Thyroid gland (tissue), 4 donors: Measurements from ENCODE around the gene CA7. TPM values are rescaled to one million over a fixed set of nuclear protein-coding genes. Genes with fewer than 3 reads are reported as not detected.

ENCODE experiments used
- DNase-seq, 2 donors: peaks; one replicate each; pipeline ENCODE4 v3.0.0-alpha.2; 2019
- H3K27ac ChIP-seq, 3 donors: fragments of 200-600 bp; sonication (generic); 1 replicate in 2 of 3; 2 replicates in 1 of 3; pipeline ENCODE4 v1.5.1; 2016 to 2019; ENCODE audit warnings: mild to moderate bottlenecking in 1 of 3, moderate library complexity in 1 of 3
- H3K27me3 ChIP-seq: fragments of 200-600 bp; sonication (generic); one replicate; pipeline ENCODE4 v1.5.1; 2019
- H3K36me3 ChIP-seq, 2 donors: fragments of 200-600 bp; sonication (generic); one replicate each; pipeline ENCODE4 v1.5.1; 2016 to 2019
- H3K4me1 ChIP-seq, 2 donors: fragments of 200-600 bp; sonication (generic); one replicate each; pipeline ENCODE4 v1.5.1; 2017 to 2019
- H3K4me3 ChIP-seq, 3 donors: fragments of 200-600 bp; sonication (generic); replicated peaks in 1 of 3; 1 replicate in 2 of 3; 2 replicates in 1 of 3; pipeline ENCODE4 v1.5.1; 2016; ENCODE audit warnings: mild to moderate bottlenecking in 1 of 3
- H3K9me3 ChIP-seq: fragments of 200-600 bp; sonication (generic); one replicate; pipeline ENCODE4 v1.5.1; 2017
- POLR2A ChIP-seq, 2 donors: fragments of 450-650 bp; IDR thresholded peaks; one replicate each; pipeline ENCODE4 v1.6.1; 2017; ENCODE audit warnings: antibody characterized with exemption in 2 of 2, mild to moderate bottlenecking in 2 of 2, moderate library complexity in 1 of 2
- WGBS, 2 donors: methylation state at CpG; one replicate each; pipeline ENCODE4 v1.1.5; 2017; 5-methylcytosine and 5-hydroxymethylcytosine counted together
- intact Hi-C: fragments of 100-400 bp; cut with DNase I; formaldehyde crosslinking; loops from one replicate; pipeline ENCODE4 v1.15.1; 2023
- total RNA-seq, 4 donors: library from RNA; depleted of rRNA; stranded (reverse); fragments of >200 nt; gene quantifications; one replicate each; pipeline ENCODE4 v1.2.3, GENCODE V29; 2016
- TF ChIP-seq, protein P1 (sequence below), 6 experiments: fragments of 200-600 bp in 3 of 6; fragments of 450-650 bp in 3 of 6; sonication (generic) in 3 of 6; IDR thresholded peaks; one replicate each; pipeline ENCODE4 v1.5.1; 2016 to 2019; ENCODE audit warnings: antibody characterized with exemption in 6 of 6, mild to moderate bottlenecking in 2 of 6, inconsistent platforms in 1 of 6, moderate library complexity in 1 of 6

The CA7 gene
- total RNA-seq, 4 donors from 2014 or later: 0.46 TPM; not detected in 3

DNA sequence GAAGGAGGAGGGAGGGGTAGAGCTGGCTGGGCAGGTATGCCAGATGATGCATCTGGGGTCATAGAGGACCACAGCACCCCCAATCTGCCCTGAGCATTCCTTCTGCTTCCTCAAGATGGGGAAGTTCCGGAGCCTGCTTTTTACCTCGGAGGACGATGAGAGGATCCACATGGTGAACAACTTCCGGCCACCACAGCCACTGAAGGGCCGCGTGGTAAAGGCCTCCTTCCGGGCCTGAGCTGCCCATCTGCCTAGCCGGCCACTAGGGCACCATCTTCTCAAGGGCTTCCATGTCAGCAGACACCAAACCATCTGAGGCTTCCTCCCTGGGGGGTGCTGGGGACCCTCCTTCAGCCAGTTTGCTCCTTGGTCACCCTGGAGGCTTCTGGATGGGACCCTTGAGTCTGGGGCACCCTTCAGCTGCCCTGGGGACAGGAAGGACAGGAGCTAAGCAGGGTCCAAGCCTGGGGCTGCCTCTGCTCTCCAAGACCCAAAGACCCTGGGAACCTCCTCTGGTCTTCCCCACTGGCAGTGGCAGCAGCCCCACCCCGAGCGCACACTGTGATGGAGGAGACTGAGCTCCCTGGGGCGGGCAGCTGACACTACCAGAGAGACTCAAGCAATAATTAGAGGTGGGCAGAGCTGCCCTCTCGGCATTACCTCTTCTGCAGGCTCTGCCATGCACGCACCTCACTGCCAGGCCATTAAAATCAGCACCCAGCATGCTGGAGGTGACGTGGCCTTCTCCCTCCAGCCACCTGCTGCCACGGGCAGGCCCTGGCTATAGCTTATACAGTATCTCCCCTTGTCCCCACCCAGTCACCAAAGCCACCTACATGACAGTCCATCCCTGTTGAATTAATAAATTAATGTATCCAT, 9.3 kb downstream of the CA7 start:
- no peak for DNase-seq
- Histone ChIP-seq H3K9me3 (no peaks in the 10 kb centered on the region), H3K27me3 (no peaks in the 10 kb centered on the region), H3K4me1 (no peaks in the 10 kb centered on the region), H3K4me3 (no peak overlapping the region), H3K36me3 (no peaks in the 10 kb centered on the region), H3K27ac (no peak overlapping the region)
- WGBS, 2 donors: 87 to 88% methylated on average over 12 to 13 of the region's 15 CpGs
- intact Hi-C loops: no loop called here
- no peak for TF ChIP-seq POLR2A (IDR thresholded peaks at IDR 0.05)
- TF ChIP-seq, protein P1, sequence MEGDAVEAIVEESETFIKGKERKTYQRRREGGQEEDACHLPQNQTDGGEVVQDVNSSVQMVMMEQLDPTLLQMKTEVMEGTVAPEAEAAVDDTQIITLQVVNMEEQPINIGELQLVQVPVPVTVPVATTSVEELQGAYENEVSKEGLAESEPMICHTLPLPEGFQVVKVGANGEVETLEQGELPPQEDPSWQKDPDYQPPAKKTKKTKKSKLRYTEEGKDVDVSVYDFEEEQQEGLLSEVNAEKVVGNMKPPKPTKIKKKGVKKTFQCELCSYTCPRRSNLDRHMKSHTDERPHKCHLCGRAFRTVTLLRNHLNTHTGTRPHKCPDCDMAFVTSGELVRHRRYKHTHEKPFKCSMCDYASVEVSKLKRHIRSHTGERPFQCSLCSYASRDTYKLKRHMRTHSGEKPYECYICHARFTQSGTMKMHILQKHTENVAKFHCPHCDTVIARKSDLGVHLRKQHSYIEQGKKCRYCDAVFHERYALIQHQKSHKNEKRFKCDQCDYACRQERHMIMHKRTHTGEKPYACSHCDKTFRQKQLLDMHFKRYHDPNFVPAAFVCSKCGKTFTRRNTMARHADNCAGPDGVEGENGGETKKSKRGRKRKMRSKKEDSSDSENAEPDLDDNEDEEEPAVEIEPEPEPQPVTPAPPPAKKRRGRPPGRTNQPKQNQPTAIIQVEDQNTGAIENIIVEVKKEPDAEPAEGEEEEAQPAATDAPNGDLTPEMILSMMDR (IDR thresholded peaks at IDR 0.05): no peak

DNA sequence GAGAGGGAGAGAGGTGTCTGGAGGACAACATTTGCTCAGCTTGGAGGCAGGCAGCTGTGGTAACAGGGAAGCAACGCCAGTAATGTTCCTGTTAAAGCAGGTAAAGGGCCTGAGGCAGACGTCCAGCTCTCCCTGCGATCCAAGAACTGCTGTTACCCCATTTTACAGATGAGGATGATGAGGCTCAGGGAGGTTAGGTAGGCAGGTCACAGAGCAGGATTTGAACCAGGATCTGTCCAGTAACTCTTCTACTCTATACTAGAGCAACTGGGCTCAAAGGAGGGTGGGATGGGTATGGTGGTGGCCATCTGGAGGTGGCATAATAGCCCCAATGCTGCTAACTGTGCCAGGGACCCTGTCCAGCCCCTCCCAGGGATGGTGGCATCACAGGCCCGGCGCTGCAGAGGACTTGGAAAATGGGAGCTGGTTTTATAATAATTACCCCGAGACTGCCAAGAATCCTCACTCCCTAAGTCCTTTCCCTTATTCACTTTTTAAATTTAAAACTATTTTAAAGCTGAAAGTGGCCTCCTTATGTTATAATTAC, 12.0 kb downstream of the CA7 start:
- no peaks in the 10 kb centered on the region for H3K27me3 ChIP-seq
- WGBS, 2 donors: 93 to 94% methylated on average over 6 of the region's 6 CpGs
- H3K9me3 ChIP-seq: no peaks in the 10 kb centered on the region
- no peak for DNase-seq
- no peak overlapping the region for H3K4me3 ChIP-seq
- H3K36me3 ChIP-seq: no peaks in the 10 kb centered on the region
- intact Hi-C loops: no loop called here
- H3K27ac ChIP-seq: no peak overlapping the region
- peaks cover 13 to 16% of the 10 kb centered on the region in 2 donors for H3K4me1 ChIP-seq
- TF ChIP-seq POLR2A (IDR thresholded peaks at IDR 0.05): no peak
- TF ChIP-seq, protein P1 (IDR thresholded peaks at IDR 0.05): no peak

DNA sequence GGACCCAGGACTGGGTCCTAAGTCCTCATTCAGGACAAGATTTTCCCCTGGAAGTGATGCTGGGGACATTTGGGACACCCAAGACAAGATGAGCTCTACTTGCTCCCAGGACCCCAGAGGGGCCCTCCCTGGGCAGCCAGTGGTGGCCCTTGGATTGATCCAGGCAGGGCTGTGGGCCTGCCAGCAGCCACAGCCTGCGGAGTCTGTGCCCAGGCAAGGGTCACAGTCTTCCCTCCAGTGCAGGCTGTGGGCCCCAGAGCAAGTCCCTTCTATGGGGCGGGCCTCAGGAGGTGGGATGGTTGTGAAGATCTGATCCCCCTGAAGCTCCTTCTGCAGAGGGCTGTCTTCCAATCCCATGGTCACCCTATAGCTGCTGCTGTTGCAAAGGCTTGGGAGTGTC, 12.6 kb downstream of the CA7 start:
- H3K4me1 ChIP-seq: peaks cover 13 to 16% of the 10 kb centered on the region in 2 donors
- no peak for DNase-seq
- no peak overlapping the region for H3K27ac ChIP-seq
- H3K36me3 ChIP-seq: no peaks in the 10 kb centered on the region
- no peaks in the 10 kb centered on the region for H3K9me3 ChIP-seq
- TF ChIP-seq, protein P1 (IDR thresholded peaks at IDR 0.05): no peak
- TF ChIP-seq POLR2A (IDR thresholded peaks at IDR 0.05): no peak
- intact Hi-C loops: no loop called here
- H3K4me3 ChIP-seq: no peak overlapping the region
- H3K27me3 ChIP-seq: no peaks in the 10 kb centered on the region
- 100% methylated on average over 1 of the region's 2 CpGs; no CpG with 5 or more reads in 1 of the 2 donors for WGBS, 2 donors

DNA sequence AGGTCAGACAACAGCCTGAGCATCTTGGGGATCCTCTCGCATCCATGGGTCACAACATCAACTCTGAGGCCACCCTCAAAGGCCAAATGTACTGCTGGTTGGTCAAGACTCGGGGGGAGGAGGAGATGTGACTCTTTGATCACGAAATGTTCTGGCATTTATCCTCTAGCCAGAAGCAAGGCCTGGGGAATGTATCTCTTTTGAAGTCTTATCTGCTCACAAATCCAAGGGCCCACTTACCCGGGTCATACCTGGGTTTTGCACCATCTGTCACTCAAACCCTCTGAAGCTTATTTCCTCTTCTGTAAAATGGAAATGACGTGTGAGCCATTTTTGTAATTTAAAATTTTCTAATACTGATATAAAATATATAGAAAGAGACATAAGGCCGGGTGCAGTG, 13.2 kb downstream of the CA7 start:
- intact Hi-C loops: no loop called here
- TF ChIP-seq, protein P1 (IDR thresholded peaks at IDR 0.05): no peak
- no peak for TF ChIP-seq POLR2A (IDR thresholded peaks at IDR 0.05)
- Histone ChIP-seq H3K4me1 (peaks cover 13 to 16% of the 10 kb centered on the region in 2 donors), H3K27me3 (no peaks in the 10 kb centered on the region), H3K36me3 (no peaks in the 10 kb centered on the region), H3K9me3 (no peaks in the 10 kb centered on the region), H3K4me3 (no peak overlapping the region), H3K27ac (no peak overlapping the region)
- no peak for DNase-seq
- WGBS, 2 donors: 86 to 93% methylated on average over 6 of the region's 6 CpGs
